K562 (cell line): ENCODE results near the gene ACAP3. TPM values are rescaled to one million over a fixed set of nuclear protein-coding genes. Genes with fewer than 3 reads are reported as not detected.

Experiments used
- BHLHE40 ChIP-seq: IDR thresholded peaks from 2 replicates; pipeline ENCODE4 v1.6.1; 2011; ENCODE audit warnings: low read length, improper control_type of control experiment
- EZH2 ChIP-seq: IDR thresholded peaks from 2 replicates; pipeline ENCODE4 v1.6.1; 2012; ENCODE audit warnings: low read depth, mild to moderate bottlenecking, inconsistent platforms, low read length, borderline replicate concordance
- NR1H2 ChIP-seq: sonication (generic); formaldehyde crosslinking; IDR thresholded peaks from 2 replicates; pipeline ENCODE4 v1.4.0; 2020; ENCODE audit warnings: mild to moderate bottlenecking, missing genetic modification reagents
- NR2F6 ChIP-seq: fragments of 450-650 bp; formaldehyde crosslinking; IDR thresholded peaks from 2 replicates; pipeline ENCODE4 v1.4.0; 2020; ENCODE audit warnings: mild to moderate bottlenecking
- RBM17 ChIP-seq: fragments of 200-400 bp; formaldehyde crosslinking; IDR thresholded peaks from 2 replicates; pipeline ENCODE4 v1.6.1; 2017; ENCODE audit warnings: low read depth, mild to moderate bottlenecking, low read length, borderline replicate concordance
- ZNF766 ChIP-seq: fragments of 200-800 bp; sonication (Bioruptor generic); conservative IDR thresholded peaks from 2 replicates; pipeline ENCODE4 v1.6.1; 2016; ENCODE audit warnings: missing genetic modification characterization, missing compliant biosample characterization
- polyA plus RNA-seq, 8 experiments: library from polyadenylated mRNA; depleted of rRNA in 4 of 8; stranded (reverse) in 5 of 8; unstranded in 3 of 8; fragments of >200 nt; fragmentation: Nextera tagmentation in 2 of 8; fragmentation: Illumina TruSeq in 1 of 8; extraction: Ambion mirVana in 2 of 8; extraction: Trizol in 1 of 8; gene quantifications; 2 replicates each; pipeline versions ENCODE4 v1.2.1 to v1.2.3, GENCODE V29; 2011 to 2014; ENCODE audit warnings: inconsistent platforms in 1 of 8, missing spikeins in 1 of 8
- total RNA-seq, 7 experiments: library from RNA; depleted of rRNA in 6 of 7; stranded (reverse); fragments of >200 nt in 6 of 7; fragmentation: Illumina TruSeq in 2 of 7; extraction: Trizol in 2 of 7; gene quantifications; 2 replicates each; pipeline versions ENCODE4 v1.2.1 to v1.2.3, GENCODE V29; 2011 to 2021; ENCODE audit warnings: low replicate concordance in 1 of 7
- TF ChIP-seq, protein P1 (sequence below), 2 experiments: fragments of 450-650 bp in 1 of 2; sonication (generic) in 1 of 2; formaldehyde crosslinking; conservative IDR thresholded peaks; 2 replicates each; pipeline versions ENCODE4 v1.4.0 to v1.8.1; 2020 to 2022; ENCODE audit warnings: mild to moderate bottlenecking in 1 of 2, missing genetic modification reagents in 1 of 2
- TF ChIP-seq, protein P2 (sequence below), 3 experiments: IDR thresholded peaks in 2 of 3; conservative IDR thresholded peaks in 1 of 3; 2 replicates each; pipeline ENCODE4 v1.5.1; 2011 to 2012; ENCODE audit warnings: low read length in 3 of 3, mild to moderate bottlenecking in 3 of 3, control low read depth in 2 of 3, improper control_type of control experiment in 1 of 3, inconsistent platforms in 1 of 3, low read depth in 1 of 3, mixed read lengths in 1 of 3, moderate library complexity in 1 of 3; ENCODE audit not compliant: insufficient read depth in 2 of 3
- TF ChIP-seq, protein P3 (sequence below): sonication (generic); formaldehyde crosslinking; IDR thresholded peaks from 2 replicates; pipeline ENCODE4 v1.8.0; 2022; ENCODE audit warnings: mild to moderate bottlenecking, missing genetic modification reagents
- TF ChIP-seq, protein P4 (sequence below): fragments of 250-450 bp; sonication (Bioruptor Pico); IDR thresholded peaks from 2 replicates; pipeline ENCODE4 v1.8.0; 2021; ENCODE audit warnings: mild to moderate bottlenecking, moderate library complexity
- TF ChIP-seq, protein P5 (sequence below): sonication (generic); formaldehyde crosslinking; IDR thresholded peaks from 2 replicates; pipeline ENCODE4 v1.8.0; 2022; ENCODE audit warnings: missing genetic modification reagents, mild to moderate bottlenecking, borderline replicate concordance
- TF ChIP-seq, protein P6 (sequence below): fragments of 250-450 bp; sonication (Bioruptor Pico); IDR thresholded peaks from 2 replicates; pipeline ENCODE4 v1.8.0; 2022; ENCODE audit warnings: moderate library complexity, mild to moderate bottlenecking, inconsistent platforms
- TF ChIP-seq, protein P7 (sequence below): fragments of 450-650 bp; IDR thresholded peaks from 2 replicates; pipeline ENCODE4 v1.7.0; 2016; ENCODE audit warnings: borderline replicate concordance

ACAP3 gene
- total and polyA plus RNA-seq, 9 of the 15 experiments (the other 6 are each of a cell fraction or from before 2014, with no cell fraction given): 0.01 to 49.0 (median 12.0) TPM

GRCh38 chr1:1306070-1306660 is 1.6 kb downstream of the ACAP3 start (continued):
- TF ChIP-seq, protein P1, sequence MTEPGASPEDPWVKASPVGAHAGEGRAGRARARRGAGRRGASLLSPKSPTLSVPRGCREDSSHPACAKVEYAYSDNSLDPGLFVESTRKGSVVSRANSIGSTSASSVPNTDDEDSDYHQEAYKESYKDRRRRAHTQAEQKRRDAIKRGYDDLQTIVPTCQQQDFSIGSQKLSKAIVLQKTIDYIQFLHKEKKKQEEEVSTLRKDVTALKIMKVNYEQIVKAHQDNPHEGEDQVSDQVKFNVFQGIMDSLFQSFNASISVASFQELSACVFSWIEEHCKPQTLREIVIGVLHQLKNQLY (CRISPR knock-in tag; conservative IDR thresholded peaks at IDR 0.05): 0 out of 4 replicates have a peak, but pooled peaks of 1 of the 2 experiments have one; percentile 20
- TF ChIP-seq NR2F6 (CRISPR knock-in tag) (no peak), NR1H2 (CRISPR knock-in tag) (no peak), ZNF766 (CRISPR knock-in tag) (no peak), EZH2 (no peak), BHLHE40 (0 out of 2 replicates have a peak, but pooled peaks have one; percentile 4), RBM17 (no peak)
- TF ChIP-seq, protein P2, sequence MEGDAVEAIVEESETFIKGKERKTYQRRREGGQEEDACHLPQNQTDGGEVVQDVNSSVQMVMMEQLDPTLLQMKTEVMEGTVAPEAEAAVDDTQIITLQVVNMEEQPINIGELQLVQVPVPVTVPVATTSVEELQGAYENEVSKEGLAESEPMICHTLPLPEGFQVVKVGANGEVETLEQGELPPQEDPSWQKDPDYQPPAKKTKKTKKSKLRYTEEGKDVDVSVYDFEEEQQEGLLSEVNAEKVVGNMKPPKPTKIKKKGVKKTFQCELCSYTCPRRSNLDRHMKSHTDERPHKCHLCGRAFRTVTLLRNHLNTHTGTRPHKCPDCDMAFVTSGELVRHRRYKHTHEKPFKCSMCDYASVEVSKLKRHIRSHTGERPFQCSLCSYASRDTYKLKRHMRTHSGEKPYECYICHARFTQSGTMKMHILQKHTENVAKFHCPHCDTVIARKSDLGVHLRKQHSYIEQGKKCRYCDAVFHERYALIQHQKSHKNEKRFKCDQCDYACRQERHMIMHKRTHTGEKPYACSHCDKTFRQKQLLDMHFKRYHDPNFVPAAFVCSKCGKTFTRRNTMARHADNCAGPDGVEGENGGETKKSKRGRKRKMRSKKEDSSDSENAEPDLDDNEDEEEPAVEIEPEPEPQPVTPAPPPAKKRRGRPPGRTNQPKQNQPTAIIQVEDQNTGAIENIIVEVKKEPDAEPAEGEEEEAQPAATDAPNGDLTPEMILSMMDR (IDR thresholded peaks at IDR 0.05 in 2 of 3, conservative IDR thresholded peaks at IDR 0.05 in 1 of 3; ENCODE audit: insufficient read depth in 2 of 3, low read depth in 1 of 3, low read length in 3 of 3): peak; percentile 45 to 62 (median 45)
- TF ChIP-seq, protein P3, sequence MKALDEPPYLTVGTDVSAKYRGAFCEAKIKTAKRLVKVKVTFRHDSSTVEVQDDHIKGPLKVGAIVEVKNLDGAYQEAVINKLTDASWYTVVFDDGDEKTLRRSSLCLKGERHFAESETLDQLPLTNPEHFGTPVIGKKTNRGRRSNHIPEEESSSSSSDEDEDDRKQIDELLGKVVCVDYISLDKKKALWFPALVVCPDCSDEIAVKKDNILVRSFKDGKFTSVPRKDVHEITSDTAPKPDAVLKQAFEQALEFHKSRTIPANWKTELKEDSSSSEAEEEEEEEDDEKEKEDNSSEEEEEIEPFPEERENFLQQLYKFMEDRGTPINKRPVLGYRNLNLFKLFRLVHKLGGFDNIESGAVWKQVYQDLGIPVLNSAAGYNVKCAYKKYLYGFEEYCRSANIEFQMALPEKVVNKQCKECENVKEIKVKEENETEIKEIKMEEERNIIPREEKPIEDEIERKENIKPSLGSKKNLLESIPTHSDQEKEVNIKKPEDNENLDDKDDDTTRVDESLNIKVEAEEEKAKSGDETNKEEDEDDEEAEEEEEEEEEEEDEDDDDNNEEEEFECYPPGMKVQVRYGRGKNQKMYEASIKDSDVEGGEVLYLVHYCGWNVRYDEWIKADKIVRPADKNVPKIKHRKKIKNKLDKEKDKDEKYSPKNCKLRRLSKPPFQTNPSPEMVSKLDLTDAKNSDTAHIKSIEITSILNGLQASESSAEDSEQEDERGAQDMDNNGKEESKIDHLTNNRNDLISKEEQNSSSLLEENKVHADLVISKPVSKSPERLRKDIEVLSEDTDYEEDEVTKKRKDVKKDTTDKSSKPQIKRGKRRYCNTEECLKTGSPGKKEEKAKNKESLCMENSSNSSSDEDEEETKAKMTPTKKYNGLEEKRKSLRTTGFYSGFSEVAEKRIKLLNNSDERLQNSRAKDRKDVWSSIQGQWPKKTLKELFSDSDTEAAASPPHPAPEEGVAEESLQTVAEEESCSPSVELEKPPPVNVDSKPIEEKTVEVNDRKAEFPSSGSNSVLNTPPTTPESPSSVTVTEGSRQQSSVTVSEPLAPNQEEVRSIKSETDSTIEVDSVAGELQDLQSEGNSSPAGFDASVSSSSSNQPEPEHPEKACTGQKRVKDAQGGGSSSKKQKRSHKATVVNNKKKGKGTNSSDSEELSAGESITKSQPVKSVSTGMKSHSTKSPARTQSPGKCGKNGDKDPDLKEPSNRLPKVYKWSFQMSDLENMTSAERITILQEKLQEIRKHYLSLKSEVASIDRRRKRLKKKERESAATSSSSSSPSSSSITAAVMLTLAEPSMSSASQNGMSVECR (CRISPR knock-in tag): no peak
- TF ChIP-seq, protein P4, sequence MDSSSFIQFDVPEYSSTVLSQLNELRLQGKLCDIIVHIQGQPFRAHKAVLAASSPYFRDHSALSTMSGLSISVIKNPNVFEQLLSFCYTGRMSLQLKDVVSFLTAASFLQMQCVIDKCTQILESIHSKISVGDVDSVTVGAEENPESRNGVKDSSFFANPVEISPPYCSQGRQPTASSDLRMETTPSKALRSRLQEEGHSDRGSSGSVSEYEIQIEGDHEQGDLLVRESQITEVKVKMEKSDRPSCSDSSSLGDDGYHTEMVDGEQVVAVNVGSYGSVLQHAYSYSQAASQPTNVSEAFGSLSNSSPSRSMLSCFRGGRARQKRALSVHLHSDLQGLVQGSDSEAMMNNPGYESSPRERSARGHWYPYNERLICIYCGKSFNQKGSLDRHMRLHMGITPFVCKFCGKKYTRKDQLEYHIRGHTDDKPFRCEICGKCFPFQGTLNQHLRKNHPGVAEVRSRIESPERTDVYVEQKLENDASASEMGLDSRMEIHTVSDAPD (CRISPR knock-in tag): no peak
- TF ChIP-seq, protein P5, sequence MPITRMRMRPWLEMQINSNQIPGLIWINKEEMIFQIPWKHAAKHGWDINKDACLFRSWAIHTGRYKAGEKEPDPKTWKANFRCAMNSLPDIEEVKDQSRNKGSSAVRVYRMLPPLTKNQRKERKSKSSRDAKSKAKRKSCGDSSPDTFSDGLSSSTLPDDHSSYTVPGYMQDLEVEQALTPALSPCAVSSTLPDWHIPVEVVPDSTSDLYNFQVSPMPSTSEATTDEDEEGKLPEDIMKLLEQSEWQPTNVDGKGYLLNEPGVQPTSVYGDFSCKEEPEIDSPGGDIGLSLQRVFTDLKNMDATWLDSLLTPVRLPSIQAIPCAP (CRISPR knock-in tag): no peak
- TF ChIP-seq, protein P6, sequence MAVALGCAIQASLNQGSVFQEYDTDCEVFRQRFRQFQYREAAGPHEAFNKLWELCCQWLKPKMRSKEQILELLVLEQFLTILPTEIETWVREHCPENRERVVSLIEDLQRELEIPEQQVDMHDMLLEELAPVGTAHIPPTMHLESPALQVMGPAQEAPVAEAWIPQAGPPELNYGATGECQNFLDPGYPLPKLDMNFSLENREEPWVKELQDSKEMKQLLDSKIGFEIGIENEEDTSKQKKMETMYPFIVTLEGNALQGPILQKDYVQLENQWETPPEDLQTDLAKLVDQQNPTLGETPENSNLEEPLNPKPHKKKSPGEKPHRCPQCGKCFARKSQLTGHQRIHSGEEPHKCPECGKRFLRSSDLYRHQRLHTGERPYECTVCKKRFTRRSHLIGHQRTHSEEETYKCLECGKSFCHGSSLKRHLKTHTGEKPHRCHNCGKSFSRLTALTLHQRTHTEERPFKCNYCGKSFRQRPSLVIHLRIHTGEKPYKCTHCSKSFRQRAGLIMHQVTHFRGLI (CRISPR knock-in tag): no peak
- TF ChIP-seq, protein P7, sequence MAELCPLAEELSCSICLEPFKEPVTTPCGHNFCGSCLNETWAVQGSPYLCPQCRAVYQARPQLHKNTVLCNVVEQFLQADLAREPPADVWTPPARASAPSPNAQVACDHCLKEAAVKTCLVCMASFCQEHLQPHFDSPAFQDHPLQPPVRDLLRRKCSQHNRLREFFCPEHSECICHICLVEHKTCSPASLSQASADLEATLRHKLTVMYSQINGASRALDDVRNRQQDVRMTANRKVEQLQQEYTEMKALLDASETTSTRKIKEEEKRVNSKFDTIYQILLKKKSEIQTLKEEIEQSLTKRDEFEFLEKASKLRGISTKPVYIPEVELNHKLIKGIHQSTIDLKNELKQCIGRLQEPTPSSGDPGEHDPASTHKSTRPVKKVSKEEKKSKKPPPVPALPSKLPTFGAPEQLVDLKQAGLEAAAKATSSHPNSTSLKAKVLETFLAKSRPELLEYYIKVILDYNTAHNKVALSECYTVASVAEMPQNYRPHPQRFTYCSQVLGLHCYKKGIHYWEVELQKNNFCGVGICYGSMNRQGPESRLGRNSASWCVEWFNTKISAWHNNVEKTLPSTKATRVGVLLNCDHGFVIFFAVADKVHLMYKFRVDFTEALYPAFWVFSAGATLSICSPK: no peak
